Left ventricle myocardium inferior (tissue), 1 donor: ENCODE measurements around the gene ATP6V0E2. TPM values are rescaled to one million over a fixed set of nuclear protein-coding genes. Genes with fewer than 3 reads are reported as not detected.

Experiments
- DNase-seq: peaks from one replicate; pipeline ENCODE4 v3.0.0-alpha.2; 2020
- H3K27ac ChIP-seq: fragments of 200-600 bp; replicated peaks from 2 replicates; pipeline ENCODE4 v1.8.0; 2021
- H3K27me3 ChIP-seq: fragments of 200-600 bp; 2 replicates; pipeline ENCODE4 v1.8.0; 2021; ENCODE audit warnings: low read depth
- H3K36me3 ChIP-seq: fragments of 200-600 bp; 2 replicates; pipeline ENCODE4 v1.8.0; 2021
- H3K4me1 ChIP-seq: fragments of 200-600 bp; 2 replicates; pipeline ENCODE4 v1.8.0; 2021
- H3K4me3 ChIP-seq: fragments of 200-600 bp; 2 replicates; pipeline ENCODE4 v1.8.0; 2021; ENCODE audit warnings: mild to moderate bottlenecking, moderate library complexity
- H3K9me3 ChIP-seq: fragments of 200-600 bp; replicated peaks from 2 replicates; pipeline ENCODE4 v1.8.0; 2021
- CTCF ChIP-seq: fragments of 200-600 bp; IDR thresholded peaks from 2 replicates; pipeline ENCODE4 v1.8.0; 2021; ENCODE audit warnings: antibody characterized with exemption, mild to moderate bottlenecking, borderline replicate concordance
- intact Hi-C: fragments of 100-400 bp; cut with micrococcal nuclease; formaldehyde crosslinking; loops from one replicate; pipeline ENCODE4 v1.11.0; 2022
- total RNA-seq: library from RNA; stranded (reverse); fragmentation: NEBNext Ultra II Directional; extraction: Animal tissue kit (Norgen Biotek cat#: 25700); gene quantifications from one replicate; pipeline ENCODE4 v1.2.1, GENCODE V29; 2021
- donor health status: DM: no; HTN: yes; CAD: no; lungs with severe emphysema.

Gene ATP6V0E2
- total RNA-seq, 1 donor from 2014 or later, result 120 TPM

GRCh38 chr7:149873970-149874643 is 338 bp downstream of the ATP6V0E2 start:
- Histone ChIP-seq H3K36me3 (peaks cover 6% of the 10 kb centered on the region), H3K27ac (peak overlapping the region; percentile 98), H3K9me3 (no peaks in the 10 kb centered on the region), H3K4me3 (peak overlapping the region; percentile 98), H3K4me1 (peaks cover 63% of the 10 kb centered on the region), H3K27me3 (no peaks in the 10 kb centered on the region)
- DNase-seq, result no peak
- TF ChIP-seq CTCF, result no peak
- intact Hi-C loops, result no loop called here

- Histone ChIP-seq H3K27me3 (no peaks in the 10 kb centered on the region), H3K9me3 (no peaks in the 10 kb centered on the region), H3K36me3 (peaks cover 6% of the 10 kb centered on the region), H3K27ac (peak overlapping the region; percentile 98), H3K4me1 (peaks cover 57% of the 10 kb centered on the region), H3K4me3 (peak overlapping the region; percentile 98)
- DNase-seq, result no peak
- no peak for TF ChIP-seq CTCF
- intact Hi-C loops, result no loop called here
These were observed 867 bp downstream of the ATP6V0E2 start for GRCh38 chr7:149874644-149875028.

- intact Hi-C loops, result no loop called here
These were observed 1.6 kb downstream of the ATP6V0E2 start for GRCh38 chr7:149875396-149875795.

GRCh38 chr7:149877890-149878522 is 4.2 kb downstream of the ATP6V0E2 start:
- H3K27ac ChIP-seq, result no peak overlapping the region
- H3K4me3 ChIP-seq, result no peak overlapping the region
- no peak for TF ChIP-seq CTCF
- H3K4me1 ChIP-seq, result peaks cover 63% of the 10 kb centered on the region
- no peak for DNase-seq
- intact Hi-C loops, result no loop called here
- no peaks in the 10 kb centered on the region for H3K27me3 ChIP-seq
- H3K9me3 ChIP-seq, result no peaks in the 10 kb centered on the region
- peaks cover 6% of the 10 kb centered on the region for H3K36me3 ChIP-seq

More at GRCh38 chr7:149875396-149875795, 1.6 kb downstream of the ATP6V0E2 start:
- Histone ChIP-seq H3K36me3 (peaks cover 6% of the 10 kb centered on the region), H3K4me3 (no peak overlapping the region), H3K27me3 (no peaks in the 10 kb centered on the region), H3K9me3 (no peaks in the 10 kb centered on the region), H3K4me1 (peaks cover 57% of the 10 kb centered on the region), H3K27ac (peak overlapping the region; percentile 98)
- no peak for TF ChIP-seq CTCF
- DNase-seq, result no peak

- Histone ChIP-seq H3K4me3 (no peak overlapping the region), H3K4me1 (peaks cover 63% of the 10 kb centered on the region), H3K9me3 (no peaks in the 10 kb centered on the region), H3K27ac (no peak overlapping the region), H3K27me3 (no peaks in the 10 kb centered on the region), H3K36me3 (peaks cover 6% of the 10 kb centered on the region)
- intact Hi-C loops, result no loop called here
- DNase-seq, result no peak
- no peak for TF ChIP-seq CTCF
These were observed 4.8 kb downstream of the ATP6V0E2 start for GRCh38 chr7:149878523-149878921.
